Right lobe of liver (tissue), 6 donors: ENCODE data around the gene CARMIL1. TPM values are rescaled to one million over a fixed set of nuclear protein-coding genes. Genes with fewer than 3 reads are reported as not detected.

ENCODE experiments used
- ATAC-seq, 4 donors: fragments of 200-7000 bp; cut with Tn5 transposase; one replicate each; pipeline ENCODE4 v1.9.1; 2020; ENCODE audit warnings: mild to moderate bottlenecking in 4 of 4, moderate library complexity in 4 of 4
- DNase-seq, 3 donors: peaks; one replicate each; pipeline ENCODE4 v3.0.0-alpha.2; 2020
- H3K27ac ChIP-seq, 3 donors: fragments of 200-600 bp; one replicate each; pipeline ENCODE4 v1.8.0; 2022
- H3K27me3 ChIP-seq, 2 donors: fragments of 200-600 bp; one replicate each; pipeline ENCODE4 v1.8.0; 2022
- H3K36me3 ChIP-seq, 4 donors: fragments of 200-600 bp; sonication (generic) in 1 of 4; one replicate each; pipeline versions ENCODE4 v1.5.1 to v1.8.0; 2017 to 2022; ENCODE audit warnings: control low read depth in 1 of 4
- H3K4me1 ChIP-seq, 4 donors: fragments of 200-600 bp; sonication (generic) in 1 of 4; one replicate each; pipeline versions ENCODE4 v1.5.1 to v1.8.0; 2017 to 2022; ENCODE audit warnings: control low read depth in 1 of 4
- H3K4me3 ChIP-seq, 3 donors: fragments of 200-600 bp; one replicate each; pipeline ENCODE4 v1.8.0; 2022
- H3K9me3 ChIP-seq, 4 donors: fragments of 200-600 bp; sonication (generic) in 1 of 4; one replicate each; pipeline versions ENCODE4 v1.5.1 to v1.8.0; 2017 to 2022; ENCODE audit warnings: control low read depth in 1 of 4
- CTCF ChIP-seq, 4 donors: fragments of 200-600 bp in 3 of 4; fragments of 450-650 bp in 1 of 4; IDR thresholded peaks; one replicate each; pipeline versions ENCODE4 v1.5.1 to v1.8.0; 2016 to 2022; ENCODE audit warnings: antibody characterized with exemption in 4 of 4, mild to moderate bottlenecking in 2 of 4
- POLR2A ChIP-seq: fragments of 450-650 bp; IDR thresholded peaks from one replicate; pipeline ENCODE4 v1.6.1; 2017; ENCODE audit warnings: antibody characterized with exemption, mild to moderate bottlenecking
- WGBS: methylation state at CpG from one replicate; pipeline ENCODE4 v1.1.6; 2018; ENCODE audit warnings: low coverage, low lambda C conversion rate; ENCODE audit not compliant: insufficient coverage; ENCODE audit errors: missing lambda C conversion rate; 5-methylcytosine and 5-hydroxymethylcytosine counted together
- intact Hi-C, 2 donors: fragments of 100-400 bp; cut with DNase I; formaldehyde crosslinking; loops; one replicate each; pipeline versions ENCODE4 v1.11.2 to v1.14.1; 2022
- total RNA-seq, 6 experiments: library from RNA; depleted of rRNA in 2 of 6; stranded (reverse); fragments of >200 nt in 2 of 6; fragmentation: NEBNext Ultra II Directional in 3 of 6; extraction: Animal tissue kit (Norgen Biotek cat#: 25700) in 3 of 6; gene quantifications; one replicate each; pipeline versions ENCODE4 v1.1.0 to v1.2.4, GENCODE V29; 2016 to 2023
- donor health status: DM: no; HTN: yes; CAD: no.
- donor health status: DM: no; HTN: no; CAD: no.
- donor health status: DM: no; HTN: no; CAD: no.
- donor health status: DM: no; HTN: yes; CAD: no.
- donor health status: DM: no; HTN: yes; CAD: no.

CARMIL1 gene
- total RNA-seq, 6 experiments from 2014 or later: 3.3 to 8.6 (median 4.6) TPM

- H3K27me3 ChIP-seq: no peaks in the 10 kb centered on the region
- no peak for ATAC-seq
- DNase-seq: no peak
- WGBS: 85% methylated on average over 1 of the region's 1 CpG
- no peaks in the 10 kb centered on the region for H3K9me3 ChIP-seq
- no peak overlapping the region for H3K4me3 ChIP-seq
- H3K36me3 ChIP-seq: no peaks in the 10 kb centered on the region
- intact Hi-C loops: no loop called here
- no peak for TF ChIP-seq POLR2A
- no peak for TF ChIP-seq CTCF (IDR thresholded peaks at IDR 0.05)
- peaks cover 0 to 12% (median 0%) of the 10 kb centered on the region in 4 donors for H3K4me1 ChIP-seq
- no peak overlapping the region for H3K27ac ChIP-seq
These were observed 134.2 kb downstream of the CARMIL1 start for GRCh38 chr6:25413207-25413905.

- H3K4me1 ChIP-seq: peaks cover 0 to 12% (median 0%) of the 10 kb centered on the region in 4 donors
- intact Hi-C loops: no loop called here
- ATAC-seq: no peak
- DNase-seq: no peak
- 15% methylated on average over 1 of the region's 1 CpG for WGBS
- no peaks in the 10 kb centered on the region for H3K9me3 ChIP-seq
- H3K36me3 ChIP-seq: no peaks in the 10 kb centered on the region
- TF ChIP-seq POLR2A: no peak
- no peak overlapping the region for H3K4me3 ChIP-seq
- no peak overlapping the region for H3K27ac ChIP-seq
- no peaks in the 10 kb centered on the region for H3K27me3 ChIP-seq
These were observed 135.0 kb downstream of the CARMIL1 start for GRCh38 chr6:25414168-25414567.

- peaks cover 0 to 12% (median 0%) of the 10 kb centered on the region in 4 donors for H3K4me1 ChIP-seq
- intact Hi-C loops: no loop called here
- H3K27ac ChIP-seq: no peak overlapping the region
- no peaks in the 10 kb centered on the region for H3K9me3 ChIP-seq
- no peaks in the 10 kb centered on the region for H3K27me3 ChIP-seq
- no peak for TF ChIP-seq POLR2A
- TF ChIP-seq CTCF (IDR thresholded peaks at IDR 0.05): no peak
- H3K4me3 ChIP-seq: no peak overlapping the region
- no peaks in the 10 kb centered on the region for H3K36me3 ChIP-seq
- ATAC-seq (no peak), DNase-seq (no peak)
These were observed 135.6 kb downstream of the CARMIL1 start for GRCh38 chr6:25414755-25415154.

DNA sequence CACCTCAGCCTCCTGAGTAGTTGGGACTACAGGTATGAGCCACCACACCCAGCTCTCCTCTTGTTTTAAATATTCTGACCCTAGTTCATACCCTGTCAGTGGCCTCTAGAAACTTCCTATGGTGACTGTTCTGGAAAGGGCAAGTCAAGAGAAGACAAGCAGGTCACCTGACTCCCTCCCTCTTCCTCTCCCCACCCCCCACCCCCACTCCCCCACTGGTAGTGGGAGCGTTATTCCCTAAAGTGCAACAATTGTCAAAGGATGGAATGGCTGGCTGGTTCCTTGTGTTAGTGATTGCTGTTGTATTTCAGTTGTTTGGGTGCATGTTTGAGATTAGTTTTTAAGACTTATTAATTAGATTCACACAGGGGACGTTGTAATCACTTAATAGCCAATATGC lies 136.1 kb downstream of the CARMIL1 start:
- intact Hi-C loops: no loop called here
- H3K36me3 ChIP-seq: no peaks in the 10 kb centered on the region
- ATAC-seq (no peak), DNase-seq (no peak)
- no peaks in the 10 kb centered on the region for H3K27me3 ChIP-seq
- 79% methylated on average over 2 of the region's 2 CpGs for WGBS
- H3K4me1 ChIP-seq: peaks cover 0 to 12% (median 0%) of the 10 kb centered on the region in 4 donors
- no peaks in the 10 kb centered on the region for H3K9me3 ChIP-seq
- H3K27ac ChIP-seq: no peak overlapping the region
- no peak for TF ChIP-seq POLR2A
- no peak for TF ChIP-seq CTCF (IDR thresholded peaks at IDR 0.05)
- no peak overlapping the region for H3K4me3 ChIP-seq

GRCh38 chr6:25415701-25416100 lies 136.5 kb downstream of the CARMIL1 start:
- TF ChIP-seq CTCF (IDR thresholded peaks at IDR 0.05) (no peak), POLR2A (no peak)
- no peak for DNase-seq
- no peak for ATAC-seq
- Histone ChIP-seq H3K4me1 (peaks cover 0 to 12% (median 0%) of the 10 kb centered on the region in 4 donors), H3K27ac (no peak overlapping the region), H3K27me3 (no peaks in the 10 kb centered on the region), H3K4me3 (no peak overlapping the region), H3K36me3 (no peaks in the 10 kb centered on the region), H3K9me3 (no peaks in the 10 kb centered on the region)
- intact Hi-C loops: no loop called here
- WGBS: 82% methylated on average over 3 of the region's 4 CpGs
